Measurements from ENCODE around the gene PSMD11. TPM values are rescaled to one million over a fixed set of nuclear protein-coding genes. Genes with fewer than 3 reads are reported as not detected.

The PSMD11 gene
- total and polyA plus RNA-seq, 2 of the 8 experiments (the other 6 are each of a cell fraction or from before 2014, with no cell fraction given): 68.4 to 171 TPM

DNA sequence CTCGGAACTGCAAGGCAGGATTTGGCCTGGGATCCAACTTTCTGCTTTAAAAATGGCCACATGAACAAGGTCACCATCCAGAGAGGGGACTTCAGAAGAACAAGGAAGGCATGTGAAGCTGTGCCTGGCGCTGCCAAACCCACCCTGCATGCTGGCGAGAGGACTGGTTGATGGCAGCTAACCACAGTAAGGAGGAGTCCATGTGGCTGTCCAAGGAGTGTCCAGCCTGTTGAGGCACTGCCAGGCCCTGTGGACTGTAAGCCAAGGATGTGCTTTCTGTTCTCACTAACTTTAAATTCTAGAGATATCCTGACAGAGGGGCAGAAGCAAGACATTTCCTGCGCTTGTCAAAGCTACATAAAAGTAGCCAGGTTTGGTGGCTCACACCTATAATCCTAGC lies 82.8 kb downstream of the PSMD11 start:
- H2BK120ac ChIP-seq (replicated peaks; ENCODE audit: low read depth, low read length): no peak overlapping the region
- H2BK5ac ChIP-seq (ENCODE audit: low read depth, low read length): no peak overlapping the region
- no peak overlapping the region for H3K9ac ChIP-seq (replicated peaks in 1 of 4; ENCODE audit: extremely low read depth in 1 of 4, low read depth in 3 of 4, low read length in 3 of 4)
- no peak overlapping the region for H3K14ac ChIP-seq (ENCODE audit: insufficient read length)
- 0 out of 2 replicates have a peak overlapping the region, but pooled peaks have one; percentile 56 for H2BK12ac ChIP-seq (ENCODE audit: low read depth, low read length)
- H3K23me2 ChIP-seq (ENCODE audit: low read depth, low read length): peaks cover 2% of the 10 kb centered on the region; the same call in 1 of the 2 replicates
- peaks cover 0 to 8% (median 3%) of the 10 kb centered on the region in 4 experiments; a peak in 4 of 7 replicates for H3K4me1 ChIP-seq (replicated peaks in 1 of 4; ENCODE audit: control insufficient read depth in 3 of 4, insufficient read depth in 4 of 4, low read length in 3 of 4)
- H3K27ac ChIP-seq (ENCODE audit: low read depth, low read length): no peak overlapping the region
- no peak overlapping the region for H4K91ac ChIP-seq (replicated peaks; ENCODE audit: insufficient read length, low read length)
- no peak overlapping the region for H4K5ac ChIP-seq (ENCODE audit: insufficient read length, low read depth, low read length)
- no peak overlapping the region for H3K4me3 ChIP-seq (ENCODE audit: extremely low read depth in 1 of 4, insufficient read depth in 2 of 4, low read depth in 3 of 4, low read length in 4 of 4)
- H3K56ac ChIP-seq (replicated peaks; ENCODE audit: insufficient read length, low read depth, low read length): no peak overlapping the region
- no peak overlapping the region for H3K4me2 ChIP-seq (ENCODE audit: insufficient read depth in 1 of 2, low read depth in 2 of 2, low read length in 2 of 2)
- DNase-seq (ENCODE audit: low read depth in 1 of 2, low spot score in 2 of 2) (no peak), FAIRE-seq (no peak)
- H3K79me2 ChIP-seq (ENCODE audit: control insufficient read depth in 1 of 2, insufficient read depth in 2 of 2, low read length in 2 of 2): no peaks in the 10 kb centered on the region
- no peaks in the 10 kb centered on the region for H3K27me3 ChIP-seq (replicated peaks in 1 of 4; ENCODE audit: control insufficient read depth in 3 of 4, extremely low read depth in 1 of 4, insufficient read depth in 3 of 4, low read length in 3 of 4)
- H3K36me3 ChIP-seq (ENCODE audit: control insufficient read depth in 2 of 4, insufficient read depth in 4 of 4, low read length in 3 of 4): no peaks in the 10 kb centered on the region
- CTCF ChIA-PET (ENCODE audit: partially characterized antibody): interaction anchor here (1.0 kb wide), 2 partner anchors 43 to 62 kb away, joined by 3 to 4 read pairs; no protein-coding TSS in a partner anchor
- H4K20me1 ChIP-seq (replicated peaks in 1 of 2; ENCODE audit: control insufficient read depth in 1 of 2, insufficient read depth in 2 of 2, low read length in 2 of 2): no peaks in the 10 kb centered on the region
- no peak overlapping the region for H2BK20ac ChIP-seq (ENCODE audit: low read length)
- H4K8ac ChIP-seq (ENCODE audit: extremely low read depth, insufficient read depth, low read length): no peak overlapping the region
- no peak overlapping the region for H2BK15ac ChIP-seq (ENCODE audit: low read length)
- WGBS, 2 experiments (ENCODE audit: extremely low coverage in 1 of 2, insufficient coverage in 1 of 2, insufficient read length in 1 of 2, insufficient replicate concordance in 2 of 2, low coverage in 1 of 2, low lambda C conversion rate in 2 of 2, missing lambda C conversion rate in 1 of 2): 92% methylated on average over 4 of the region's 4 CpGs; no CpG with 5 or more reads in 1 of the 2 experiments
- POLR2A ChIA-PET (ENCODE audit: partially characterized antibody): no interaction called here
- H3K79me1 ChIP-seq (ENCODE audit: low read depth, low read length): no peaks in the 10 kb centered on the region
- no peak overlapping the region for H3K23ac ChIP-seq (ENCODE audit: insufficient read length)
- no peak overlapping the region for H2AK5ac ChIP-seq (ENCODE audit: low read depth, low read length)
- H2AFZ ChIP-seq (ENCODE audit: low read length): no peak overlapping the region
- no peak overlapping the region for H3K18ac ChIP-seq (ENCODE audit: extremely low read depth, low read length)
- H3K9me3 ChIP-seq (ENCODE audit: insufficient read depth in 2 of 2, low read depth in 1 of 2, low read length in 1 of 2): no peaks in the 10 kb centered on the region
- no peak overlapping the region for H3K4ac ChIP-seq (replicated peaks; ENCODE audit: insufficient read length, low read depth, low read length)
- no peak for TF ChIP-seq BCL11A (IDR thresholded peaks at IDR 0.05; ENCODE audit: low read depth in 2 of 2, low read length in 2 of 2)
- no peak for TF ChIP-seq SIRT6 (IDR thresholded peaks at IDR 0.05; ENCODE audit: low read length)
- no peak for TF ChIP-seq TEAD4 (IDR thresholded peaks at IDR 0.05; ENCODE audit: low read depth, low read length)
- TF ChIP-seq NRF1 (IDR thresholded peaks at IDR 0.05; ENCODE audit: low read depth, low read length): no peak
- no peak for TF ChIP-seq TAF1 (IDR thresholded peaks at IDR 0.05; ENCODE audit: low read depth, low read length)
- TF ChIP-seq, protein P1, sequence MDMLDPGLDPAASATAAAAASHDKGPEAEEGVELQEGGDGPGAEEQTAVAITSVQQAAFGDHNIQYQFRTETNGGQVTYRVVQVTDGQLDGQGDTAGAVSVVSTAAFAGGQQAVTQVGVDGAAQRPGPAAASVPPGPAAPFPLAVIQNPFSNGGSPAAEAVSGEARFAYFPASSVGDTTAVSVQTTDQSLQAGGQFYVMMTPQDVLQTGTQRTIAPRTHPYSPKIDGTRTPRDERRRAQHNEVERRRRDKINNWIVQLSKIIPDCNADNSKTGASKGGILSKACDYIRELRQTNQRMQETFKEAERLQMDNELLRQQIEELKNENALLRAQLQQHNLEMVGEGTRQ (IDR thresholded peaks at IDR 0.05; ENCODE audit: low read length): no peak
- no peak for TF ChIP-seq HDAC2 (IDR thresholded peaks at IDR 0.05; ENCODE audit: borderline replicate concordance in 1 of 2, low read depth in 2 of 2, low read length in 2 of 2)
- TF ChIP-seq PHF8 (conservative IDR thresholded peaks at IDR 0.05; ENCODE audit: low read depth, low read length): no peak
- TF ChIP-seq RAD21 (IDR thresholded peaks at IDR 0.05 in 1 of 2, conservative IDR thresholded peaks at IDR 0.05 in 1 of 2; ENCODE audit: low read depth in 2 of 2, low read length in 2 of 2): no peak
- no peak for TF ChIP-seq JUND (IDR thresholded peaks at IDR 0.05; ENCODE audit: low read length)
- TF ChIP-seq CEBPB (IDR thresholded peaks at IDR 0.05; ENCODE audit: low read depth, low read length): no peak
- TF ChIP-seq HDAC6 (IDR thresholded peaks at IDR 0.05; ENCODE audit: low read depth, low read length): no peak
- no peak for TF ChIP-seq SAP30 (IDR thresholded peaks at IDR 0.05; ENCODE audit: insufficient read depth, insufficient replicate concordance, low read length)
